AG08395 (cell line): ENCODE measurements around the gene TIAM1.

Experiments used
- DNase-seq: peaks from one replicate; pipeline ENCODE4 v3.0.0; 2012; ENCODE audit warnings: mixed read lengths, low spot score

TIAM1 gene

DNA sequence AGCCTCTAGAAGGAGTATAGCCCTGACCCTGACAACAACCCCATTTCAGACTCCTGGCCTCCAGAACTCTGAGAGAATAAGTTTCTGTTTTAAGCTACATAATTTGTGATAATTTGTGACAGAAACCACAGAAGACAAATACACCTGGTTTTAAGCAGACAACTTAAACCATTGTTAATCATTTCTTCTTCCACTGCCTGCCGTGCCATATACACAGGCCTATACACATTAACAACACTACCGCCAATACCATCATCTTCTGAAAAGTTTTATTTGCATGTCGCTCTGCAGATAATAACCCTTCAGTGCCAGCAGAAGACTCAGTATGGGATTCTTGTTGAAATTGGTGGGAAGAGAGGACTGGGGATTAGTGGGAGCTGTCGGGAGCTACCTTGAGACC is 265.8 kb downstream of the TIAM1 start:
- DNase-seq = no peak

DNA sequence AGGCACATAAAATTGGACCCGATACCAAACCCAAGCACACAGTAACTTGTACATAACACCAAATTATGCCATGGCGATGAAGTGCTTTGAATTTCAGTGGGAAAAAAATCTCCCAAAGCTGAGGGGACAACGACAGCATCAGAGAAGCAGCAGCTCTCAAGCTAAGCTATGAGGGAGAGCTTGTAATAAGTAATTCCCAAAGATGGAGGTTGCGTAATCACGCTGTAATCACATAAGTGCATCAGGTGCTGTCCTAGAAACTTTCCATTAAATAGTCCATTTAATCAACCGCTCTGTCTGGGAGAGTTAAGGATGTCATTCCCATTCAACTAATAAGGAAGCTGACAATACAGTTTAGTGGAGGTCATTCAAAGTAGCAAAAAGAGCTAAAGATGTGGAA is 268.2 kb downstream of the TIAM1 start:
- no peak for DNase-seq

- DNase-seq = no peak
Measured at GRCh38 chr21:31072533-31072932, 271.5 kb downstream of the TIAM1 start.
